ENCODE measurements around the gene YIF1B.

YIF1B gene

DNA sequence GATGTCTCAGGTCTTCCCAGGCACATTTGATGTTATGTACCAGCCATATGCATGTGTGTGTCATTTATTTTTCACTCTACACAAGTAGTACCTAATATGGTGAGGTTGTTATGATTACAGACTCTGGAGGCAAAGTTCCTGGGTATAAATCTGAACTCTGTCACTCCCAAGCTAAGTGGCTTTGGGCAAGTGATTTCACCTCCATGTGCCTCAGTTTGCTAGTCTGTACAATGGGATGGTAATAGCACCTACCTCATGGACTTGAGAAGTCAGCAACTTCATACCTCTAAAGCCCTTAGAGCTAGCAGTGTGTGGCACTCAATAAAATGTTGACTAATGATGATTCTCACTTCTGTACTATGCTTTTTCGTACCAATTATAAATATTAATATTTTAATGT lies 16.0 kb upstream of the YIF1B start:
- no peak for DNase-seq

DNA sequence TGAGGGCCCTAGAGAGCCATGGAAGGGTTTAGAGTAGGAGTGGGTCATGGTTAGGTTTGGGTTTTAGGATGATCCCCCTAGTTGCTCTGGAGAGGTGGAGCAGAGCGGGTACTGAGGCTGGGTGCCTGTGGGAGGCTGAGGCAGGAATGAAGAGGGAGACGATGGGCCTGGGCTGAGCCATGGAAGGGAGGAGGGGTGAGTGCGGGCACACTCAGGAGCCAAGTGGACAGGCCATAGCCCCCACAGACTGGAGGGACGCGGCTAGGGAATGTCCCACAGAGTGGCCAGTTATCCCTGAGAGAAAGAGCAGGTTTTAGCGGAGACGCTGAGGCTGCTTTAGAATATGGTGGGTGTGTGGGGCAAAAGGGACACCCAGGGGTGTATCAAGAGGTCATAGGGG lies 13.9 kb upstream of the YIF1B start:
- no peak for DNase-seq

DNA sequence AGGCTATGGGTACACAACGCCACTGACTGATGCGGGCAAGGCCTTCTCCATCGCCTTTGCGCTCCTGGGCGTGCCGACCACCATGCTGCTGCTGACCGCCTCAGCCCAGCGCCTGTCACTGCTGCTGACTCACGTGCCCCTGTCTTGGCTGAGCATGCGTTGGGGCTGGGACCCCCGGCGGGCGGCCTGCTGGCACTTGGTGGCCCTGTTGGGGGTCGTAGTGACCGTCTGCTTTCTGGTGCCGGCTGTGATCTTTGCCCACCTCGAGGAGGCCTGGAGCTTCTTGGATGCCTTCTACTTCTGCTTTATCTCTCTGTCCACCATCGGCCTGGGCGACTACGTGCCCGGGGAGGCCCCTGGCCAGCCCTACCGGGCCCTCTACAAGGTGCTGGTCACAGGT lies 10.8 kb upstream of the YIF1B start:
- DNase-seq: no peak

DNA sequence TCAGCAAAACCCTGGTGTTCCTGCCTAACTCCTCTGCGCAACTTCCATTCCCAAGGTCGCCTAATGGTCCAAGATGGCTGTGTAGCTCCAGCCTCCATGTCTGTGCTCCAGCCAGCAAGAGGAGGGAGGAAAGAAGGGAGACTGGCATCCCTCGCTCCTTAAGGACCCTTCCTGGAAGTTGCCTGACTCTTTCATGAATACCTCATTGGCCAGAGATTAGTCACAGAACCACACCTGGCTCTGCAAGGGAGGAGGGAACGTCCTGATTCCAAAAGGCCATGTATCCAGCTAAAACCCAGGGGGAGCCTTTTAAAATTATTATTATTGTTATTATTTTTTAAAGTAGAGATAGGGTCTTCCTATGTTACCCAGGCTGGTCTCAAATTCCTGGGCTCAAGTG lies 8.7 kb upstream of the YIF1B start:
- no peak for DNase-seq

DNA sequence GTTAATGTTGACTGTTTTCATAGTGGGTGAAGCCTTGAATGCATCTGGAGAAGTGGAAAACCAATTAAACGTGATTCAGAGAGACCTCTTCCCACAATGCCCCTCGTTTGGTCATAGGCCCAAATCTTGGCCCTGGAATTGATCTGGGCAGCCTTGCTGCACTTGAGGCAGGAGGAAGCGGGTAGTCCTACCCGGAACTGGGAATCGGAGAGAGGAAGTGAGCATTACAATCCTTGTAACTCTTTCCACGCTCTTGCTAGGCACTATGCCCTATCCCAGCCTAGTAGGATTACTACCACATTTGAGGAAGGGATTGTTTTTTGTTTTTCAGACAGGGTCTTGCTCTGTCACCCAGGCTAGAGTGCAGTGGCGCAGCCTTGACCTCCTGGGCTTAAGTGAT lies 7.5 kb upstream of the YIF1B start:
- DNase-seq: no peak

DNA sequence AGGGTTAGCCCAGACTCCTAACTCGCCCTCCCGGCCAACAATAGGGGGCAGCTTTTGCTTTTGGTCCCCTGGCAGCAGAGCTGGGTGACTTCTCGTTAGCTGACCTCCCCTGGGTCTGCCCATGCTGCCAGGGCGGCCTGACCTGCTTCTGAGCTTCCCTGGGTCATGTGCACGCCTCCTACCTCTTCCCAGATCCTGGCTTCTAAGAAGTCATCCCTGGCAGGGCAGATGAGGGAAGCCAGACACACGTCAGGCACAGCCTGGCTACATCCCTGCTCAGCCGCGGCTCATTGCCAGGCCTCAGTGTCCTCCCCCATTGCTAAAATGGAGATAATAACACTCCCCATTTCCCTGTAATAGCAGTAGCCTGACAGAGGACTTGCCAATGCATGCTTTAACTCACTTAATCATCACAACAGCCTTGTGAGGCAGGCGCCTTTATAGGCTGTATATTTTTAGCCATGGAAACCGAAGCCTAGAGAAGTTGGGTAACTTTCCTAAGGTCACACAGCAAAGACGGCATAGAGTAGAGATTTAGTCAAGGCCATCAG lies 6.0 kb upstream of the YIF1B start:
- DNase-seq: no peak

DNA sequence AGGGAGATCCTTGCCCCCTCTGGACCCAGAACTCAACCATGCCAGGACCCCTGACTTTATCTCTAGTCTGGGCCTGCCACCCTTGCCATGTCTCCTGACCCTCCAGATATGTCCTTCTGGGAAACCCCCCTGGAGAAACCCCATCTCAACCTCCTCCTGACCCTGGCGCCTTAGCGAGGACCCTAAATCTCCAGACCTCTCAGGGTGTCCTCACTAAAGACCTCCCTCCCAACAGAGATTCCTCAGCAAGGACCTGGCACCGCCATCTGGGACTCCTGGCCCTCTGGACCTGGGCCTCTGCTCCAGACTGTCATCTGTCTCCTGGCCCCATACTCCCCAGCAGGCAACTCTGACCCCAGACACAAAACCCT lies 5.2 kb upstream of the YIF1B start:
- DNase-seq: no peak

DNA sequence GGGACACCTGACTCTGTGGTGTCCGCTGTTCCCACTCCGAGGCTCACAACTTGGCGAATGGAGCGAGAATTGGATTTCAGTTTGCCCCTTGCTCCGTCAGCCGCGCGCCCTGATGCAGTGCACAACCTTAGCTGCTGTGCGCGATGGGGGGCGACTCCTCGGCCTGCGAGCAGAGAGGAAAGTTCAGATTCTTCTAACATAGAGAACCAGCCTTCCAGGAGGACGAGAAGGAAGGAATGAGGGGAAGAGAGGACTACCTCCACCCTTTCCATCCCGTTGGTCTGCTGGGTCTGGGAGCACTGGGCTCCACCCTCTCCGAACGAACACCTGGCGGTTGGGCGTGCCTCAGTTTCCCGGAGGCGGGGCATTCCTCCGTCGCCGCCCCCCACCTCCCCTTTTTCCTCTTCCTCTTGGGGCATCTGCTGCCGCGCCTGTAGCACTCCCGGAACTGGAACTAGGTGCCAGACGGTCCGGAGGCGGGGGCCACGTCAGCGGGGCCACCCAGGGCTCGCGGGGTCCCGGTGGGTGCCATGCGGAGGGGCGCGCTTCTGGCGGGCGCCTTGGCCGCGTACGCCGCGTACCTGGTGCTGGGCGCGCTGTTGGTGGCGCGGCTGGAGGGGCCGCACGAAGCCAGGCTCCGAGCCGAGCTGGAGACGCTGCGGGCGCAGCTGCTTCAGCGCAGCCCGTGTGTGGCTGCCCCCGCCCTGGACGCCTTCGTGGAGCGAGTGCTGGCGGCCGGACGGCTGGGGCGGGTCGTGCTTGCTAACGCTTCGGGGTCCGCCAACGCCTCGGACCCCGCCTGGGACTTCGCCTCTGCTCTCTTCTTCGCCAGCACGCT lies 3.9 kb upstream of the YIF1B start, which contains the start of gene KCNK6:
TSS of gene KCNK6 (plus strand) at position 425 of the 838 bp plus-strand sequence. CDS start at position 531, 106 bp downstream.
- peak; percentile 45 to 50 for DNase-seq

DNA sequence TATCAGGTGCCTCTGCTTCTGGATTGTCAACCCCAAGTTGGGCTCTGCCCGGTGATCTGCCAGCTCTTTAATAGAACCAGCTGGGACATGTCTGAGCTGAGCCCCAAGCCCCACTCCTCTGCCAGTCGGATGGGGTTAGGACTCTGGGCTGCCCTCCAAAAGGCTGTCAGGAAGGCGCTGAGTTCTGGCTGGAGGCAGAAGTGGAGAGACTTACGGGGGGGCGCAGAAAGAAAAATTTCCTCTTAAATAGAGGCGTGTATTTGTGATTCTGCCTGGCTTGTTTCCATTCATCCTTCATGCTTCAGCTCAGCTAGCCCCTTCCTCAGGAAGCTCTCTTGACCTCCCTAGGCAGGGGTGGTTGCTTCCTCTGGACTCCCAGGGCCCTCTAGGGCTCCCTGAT lies 2.9 kb upstream of the YIF1B start:
- DNase-seq: no peak

DNA sequence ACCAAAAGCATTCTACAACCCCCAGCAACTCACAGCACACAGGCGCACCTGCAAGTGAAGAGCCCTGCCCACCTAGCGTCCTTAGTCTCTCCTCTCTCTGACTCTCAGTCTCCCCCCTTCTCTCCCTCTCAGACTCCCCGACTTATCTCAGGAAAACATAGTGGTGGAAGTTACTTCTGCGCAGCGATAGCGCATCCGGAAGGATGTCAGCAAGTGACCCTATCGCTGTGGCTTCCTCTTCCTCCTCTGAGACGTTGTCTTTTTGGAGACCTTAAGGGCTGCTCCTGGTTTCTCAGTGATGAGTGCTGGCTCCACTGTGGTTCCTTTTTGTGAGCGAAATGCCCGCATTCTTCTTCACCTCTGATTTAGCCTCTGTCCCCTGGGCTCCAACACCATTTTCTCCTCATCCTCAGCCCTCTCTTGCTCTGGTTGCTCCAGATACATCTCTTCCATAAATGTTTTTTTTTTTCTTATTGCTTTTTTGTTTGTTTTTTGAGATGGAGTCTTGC lies 1.4 kb upstream of the YIF1B start:
- DNase-seq: peak; percentile 47 to 48

DNA sequence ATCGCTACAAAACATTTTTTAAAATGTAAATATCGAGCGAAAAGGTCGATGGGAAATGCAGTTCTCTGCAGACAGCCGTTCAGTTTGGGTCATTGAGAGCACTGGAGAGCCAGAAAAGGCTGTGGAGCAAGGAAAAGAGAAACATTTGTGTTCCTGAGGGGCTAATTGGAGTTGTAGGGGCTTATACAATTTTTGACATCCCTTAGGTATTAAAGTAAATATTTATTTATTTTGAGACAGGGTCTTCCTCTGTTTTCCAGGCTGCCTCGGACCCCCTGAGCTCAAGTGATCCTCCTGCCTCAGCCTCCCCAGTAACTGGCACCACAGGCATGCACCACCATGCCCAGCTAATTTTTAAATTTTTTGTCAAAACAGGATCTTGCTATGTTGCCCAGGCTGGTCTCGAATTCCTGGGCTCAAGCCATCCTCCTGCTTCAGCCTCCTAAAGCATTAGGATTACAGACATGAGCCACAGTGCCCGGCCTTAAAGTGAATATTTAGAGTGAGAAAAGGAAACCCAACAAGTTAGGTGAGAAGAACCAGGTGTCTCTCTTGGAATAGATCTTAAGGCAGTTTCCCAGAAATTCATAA lies 825 bp upstream of the YIF1B start:
- DNase-seq: no peak

DNA sequence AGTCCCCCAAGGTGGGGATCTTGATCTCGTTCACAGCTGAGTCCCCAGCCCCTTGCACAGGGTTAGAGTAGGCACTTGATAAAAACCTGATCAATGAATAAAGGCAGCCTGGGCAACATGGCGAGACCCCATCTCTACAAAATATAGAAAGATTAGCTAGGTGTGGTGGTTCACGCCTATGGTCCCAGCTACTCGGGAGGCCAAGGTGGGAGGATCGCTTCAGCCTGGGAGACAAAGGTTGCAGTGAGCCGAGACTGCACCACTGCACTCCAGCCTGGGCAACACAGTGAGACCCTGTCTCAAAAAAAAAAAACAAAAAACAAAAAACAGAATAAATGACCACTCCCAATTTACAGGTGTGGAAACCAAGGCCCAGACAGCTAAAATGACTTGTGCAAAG lies 4.8 kb downstream of the YIF1B start:
- no peak for DNase-seq

DNA sequence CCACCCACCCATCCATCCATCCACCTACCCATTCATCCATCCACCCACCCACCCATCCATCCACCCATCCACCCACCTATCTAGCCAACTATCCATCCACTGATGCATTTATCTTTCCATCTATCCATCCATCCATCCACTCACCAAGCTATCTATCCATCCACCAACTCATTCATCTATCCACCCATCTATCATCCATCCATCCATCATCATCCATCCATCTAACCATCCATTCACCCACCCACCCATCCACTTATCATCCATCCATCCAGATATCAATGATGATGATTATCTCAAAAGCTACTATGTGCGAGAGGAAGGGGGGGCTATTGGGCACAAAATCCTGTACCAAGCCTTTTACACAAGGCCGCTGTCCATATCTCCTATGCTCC lies 5.5 kb downstream of the YIF1B start:
- DNase-seq: no peak

DNA sequence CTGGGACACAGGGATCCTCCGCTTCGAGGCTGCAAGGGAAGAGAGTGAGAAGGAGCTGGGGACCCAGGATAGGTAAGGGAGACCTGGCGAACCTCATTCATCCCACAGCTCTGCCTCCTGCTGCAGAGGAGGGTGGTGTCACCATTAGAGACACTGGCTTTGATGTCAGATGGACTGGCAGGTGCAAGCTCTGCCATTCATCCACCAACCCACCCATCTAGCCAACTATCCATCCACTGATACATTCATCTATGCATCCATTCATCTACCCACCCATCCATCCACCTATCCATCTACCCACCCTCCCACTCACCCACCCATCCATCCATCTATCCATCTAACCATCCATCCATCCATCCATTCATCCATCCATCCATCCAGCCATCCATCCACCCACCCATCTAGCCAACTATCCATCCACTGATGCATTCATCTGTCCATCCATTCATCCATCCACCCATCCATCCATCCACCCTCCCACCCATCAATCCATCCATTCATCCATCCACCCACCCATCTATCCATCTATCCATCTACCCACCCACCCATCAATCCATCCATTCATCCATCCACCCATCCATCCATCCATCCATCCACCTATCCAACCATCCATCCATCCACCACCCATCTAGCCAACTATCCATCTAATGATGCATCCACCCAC lies 6.0 kb downstream of the YIF1B start:
- DNase-seq: no peak

DNA sequence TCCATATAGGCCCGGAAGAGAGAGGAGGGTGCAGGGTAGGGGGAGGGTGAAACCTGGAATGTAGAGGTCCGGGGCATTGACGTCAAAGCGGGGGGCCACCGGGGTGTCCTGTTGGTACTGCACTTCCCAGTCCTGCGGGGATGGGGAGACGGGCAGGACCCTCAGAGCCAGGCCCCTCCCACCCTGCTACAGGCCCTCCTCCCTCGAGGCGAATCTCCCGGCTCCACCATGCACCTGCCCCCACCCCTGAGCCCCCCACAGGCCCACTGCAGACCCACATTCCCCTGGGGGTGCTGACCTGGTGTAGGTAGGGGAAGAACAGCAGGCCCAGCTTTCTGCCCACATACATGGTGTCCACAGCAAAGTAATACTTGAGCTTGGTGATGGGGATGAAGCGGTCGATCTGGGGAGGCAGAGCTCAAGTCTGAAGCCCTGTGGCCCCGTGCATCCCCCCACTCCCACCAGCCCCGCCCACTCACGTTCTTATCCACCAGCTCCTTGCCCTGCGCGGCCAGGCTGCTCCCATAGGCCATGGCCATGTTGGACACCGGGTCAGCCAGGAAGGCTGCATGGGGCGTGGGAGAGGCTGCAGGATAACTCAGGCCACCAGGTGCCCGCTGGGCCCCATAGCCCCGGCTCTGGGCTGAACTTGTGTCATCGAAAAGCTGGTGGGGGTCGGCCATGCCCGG lies 6.7 kb downstream of the YIF1B start:
- no peak for DNase-seq

DNA sequence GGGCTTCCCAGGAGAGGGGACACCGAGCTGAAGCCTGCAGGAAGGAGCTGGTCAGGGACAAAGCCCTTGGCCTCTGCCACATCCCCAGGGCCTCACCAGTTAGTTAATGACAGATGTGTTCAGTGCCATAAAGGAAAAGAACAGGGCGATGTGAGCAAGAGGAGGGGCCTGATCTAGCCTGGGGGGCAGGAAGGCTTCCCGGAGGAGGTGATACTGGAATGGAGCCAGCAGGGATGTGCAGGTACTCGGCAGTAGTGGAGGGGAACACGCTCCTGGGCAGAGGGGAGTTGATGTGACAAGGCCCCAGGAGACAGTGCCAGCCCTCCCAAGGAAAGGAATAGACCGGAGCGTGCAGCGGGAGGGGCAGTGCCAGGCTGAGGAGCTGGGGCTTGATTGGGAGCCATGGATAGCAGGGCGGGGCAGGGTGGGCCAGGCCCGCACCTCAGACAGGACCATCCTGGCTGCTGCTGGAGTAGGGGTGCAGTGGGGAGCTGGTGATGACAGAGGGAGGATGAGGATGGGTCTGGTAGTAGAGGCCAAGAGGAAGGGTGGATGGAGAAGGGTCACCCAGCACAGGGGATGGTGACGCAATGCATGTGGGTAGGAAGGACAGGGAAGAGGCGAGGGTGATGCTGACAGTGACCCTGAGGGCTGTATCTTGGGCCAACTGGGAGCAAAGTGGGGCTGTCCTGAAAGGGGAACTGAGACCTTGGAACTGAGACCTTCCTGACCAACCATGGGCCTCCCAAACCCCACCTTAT lies 7.6 kb downstream of the YIF1B start:
- DNase-seq: no peak

DNA sequence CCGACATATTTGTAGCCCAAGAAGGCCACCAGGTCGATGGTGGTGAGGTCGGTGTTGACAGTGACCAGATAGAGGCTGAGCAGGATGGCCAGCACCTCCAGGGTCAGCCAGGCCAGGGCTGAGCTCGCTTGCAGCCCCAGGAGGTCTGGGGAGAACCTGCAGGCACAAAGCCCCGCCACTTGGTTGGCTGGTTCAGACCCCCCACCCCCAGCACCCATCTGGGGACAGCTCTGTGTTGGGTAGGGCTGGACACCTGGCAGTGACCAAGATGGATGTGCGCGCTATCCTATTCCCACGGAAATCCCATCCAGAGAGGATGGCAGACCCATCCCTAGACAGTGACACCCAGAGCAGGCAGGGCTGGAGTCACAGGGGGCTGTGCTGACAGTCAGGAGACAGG lies 8.2 kb downstream of the YIF1B start:
- DNase-seq: no peak

DNA sequence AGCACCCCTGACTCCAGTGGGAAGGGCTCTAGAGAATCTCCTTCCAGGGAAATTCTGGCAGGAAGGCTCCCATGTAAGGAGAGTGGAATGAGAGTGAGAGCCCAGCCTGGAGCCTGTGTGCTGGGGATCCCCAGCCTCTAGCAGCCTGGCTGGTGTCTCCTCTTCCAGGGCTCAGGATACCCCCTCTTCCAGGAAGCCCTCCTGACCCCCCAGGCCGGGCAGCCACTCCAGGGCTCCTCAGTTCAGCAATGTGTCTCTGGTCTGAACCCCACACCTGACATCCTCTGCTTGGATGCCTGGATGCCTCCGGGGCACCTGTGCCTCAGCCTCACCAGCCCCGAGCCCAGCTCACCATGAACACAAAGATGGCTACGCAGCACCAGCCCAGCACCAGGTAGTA lies 8.7 kb downstream of the YIF1B start:
- no peak for DNase-seq

DNA sequence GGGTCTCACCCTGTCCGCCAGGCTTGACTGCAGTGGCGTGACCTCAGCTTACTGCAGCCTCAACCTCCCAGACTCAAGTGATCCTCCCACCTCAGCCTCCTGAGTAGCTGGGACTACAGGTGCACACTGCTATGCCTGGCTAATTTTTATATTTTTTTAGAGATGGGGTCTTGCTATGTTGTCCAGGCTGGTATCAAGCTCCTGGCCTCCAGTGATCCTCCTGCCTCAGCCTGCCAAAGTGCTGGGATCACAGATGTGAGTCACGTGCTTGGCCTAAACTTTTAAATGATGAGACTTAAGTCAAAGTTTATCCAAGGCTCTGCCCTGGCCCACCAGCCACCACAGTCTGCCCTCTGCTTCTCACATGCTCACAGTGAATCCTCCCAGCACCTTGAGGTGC lies 9.5 kb downstream of the YIF1B start:
- no peak for DNase-seq

DNA sequence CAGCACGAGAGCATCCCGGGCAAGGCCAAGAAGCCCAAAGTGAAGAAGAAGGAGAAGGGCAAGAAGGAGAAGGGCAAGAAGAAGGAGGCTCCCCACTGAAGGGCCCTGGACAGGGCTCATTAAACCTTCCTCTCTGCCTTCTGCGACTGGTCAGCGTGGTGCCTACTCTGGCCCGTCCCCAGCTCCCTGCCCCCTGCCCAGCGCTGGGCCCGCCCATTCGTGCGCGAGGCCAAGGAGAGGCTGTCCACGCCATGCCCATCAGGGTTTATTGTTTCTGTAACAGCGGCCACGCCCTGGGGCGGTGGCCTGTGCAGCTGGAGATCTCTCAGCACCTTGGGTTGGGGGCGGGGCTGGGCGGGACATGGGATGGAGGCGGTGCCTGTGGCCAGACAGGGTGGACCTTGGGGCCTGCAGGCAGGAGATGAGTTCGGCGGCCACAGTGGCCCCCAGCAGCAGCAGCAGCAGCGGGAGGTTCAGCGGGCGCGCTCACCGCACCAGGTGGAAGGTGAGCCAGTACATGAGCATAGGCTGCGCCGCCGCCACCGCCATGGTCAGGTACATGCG lies 10.8 kb downstream of the YIF1B start:
- DNase-seq: no peak

DNA sequence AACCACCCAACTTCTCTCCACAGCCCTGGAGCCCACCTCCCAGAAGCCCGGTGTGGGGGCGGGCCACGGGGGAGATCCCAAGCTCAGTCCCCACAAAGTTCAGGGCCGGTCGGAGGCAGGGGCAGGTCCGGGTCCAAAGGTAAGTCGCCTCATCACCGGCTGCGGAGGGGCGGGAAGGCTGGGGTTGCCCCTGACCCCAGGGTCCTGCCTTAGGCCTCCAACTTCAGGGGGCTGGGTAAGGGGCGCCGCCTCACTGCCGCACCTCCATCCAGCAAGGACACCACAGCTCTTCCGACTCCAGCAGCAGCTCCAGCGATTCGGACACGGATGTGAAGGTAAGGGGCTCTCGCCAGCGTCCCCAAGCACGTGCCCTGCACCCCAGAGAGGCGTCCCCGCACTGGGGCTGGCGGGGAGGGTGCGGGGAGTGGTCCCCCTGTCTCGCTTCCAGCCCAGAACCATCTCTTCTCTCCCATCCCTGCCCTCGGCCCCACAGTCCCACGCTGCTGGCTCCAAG lies 11.3 kb downstream of the YIF1B start:
- DNase-seq: no peak
